SJSA1 (cell line): ENCODE results near the gene ANKRD23. TPM values are rescaled to one million over a fixed set of nuclear protein-coding genes. Genes with fewer than 3 reads are reported as not detected.
A peak's percentile ranks its signal among the peaks of the same experiment; 100 is the strongest.
"Not testable (repeated sequence)": the region's sequence is repeated elsewhere in the genome, so short reads cannot be mapped to it uniquely, and the experiment has no call there.

ENCODE experiments used
- DNase-seq, 2 experiments: peaks; one replicate each; pipeline ENCODE4 v3.0.0-alpha.2; 2015 to 2020; ENCODE audit warnings: low spot score in 2 of 2, low read depth in 1 of 2
- H3K27ac ChIP-seq: fragments of 250-450 bp; sonication (Bioruptor Pico); 2 replicates; pipeline ENCODE4 v1.5.1; 2020; ENCODE audit warnings: mild to moderate bottlenecking, moderate library complexity
- H3K27me3 ChIP-seq: fragments of 250-450 bp; sonication (Bioruptor Pico); replicated peaks from 2 replicates; pipeline ENCODE4 v1.5.1; 2020; ENCODE audit warnings: mild to moderate bottlenecking, moderate library complexity
- H3K36me3 ChIP-seq: fragments of 250-450 bp; sonication (Bioruptor Pico); 2 replicates; pipeline ENCODE4 v1.5.1; 2020; ENCODE audit warnings: mild to moderate bottlenecking
- H3K4me1 ChIP-seq: fragments of 250-450 bp; sonication (Bioruptor Pico); replicated peaks from 2 replicates; pipeline ENCODE4 v1.6.1; 2021; ENCODE audit warnings: mild to moderate bottlenecking
- H3K4me3 ChIP-seq: fragments of 250-450 bp; sonication (Bioruptor Pico); 2 replicates; pipeline ENCODE4 v1.5.1; 2020; ENCODE audit warnings: mild to moderate bottlenecking
- H3K9me3 ChIP-seq: fragments of 250-450 bp; sonication (Bioruptor Pico); replicated peaks from 2 replicates; pipeline ENCODE4 v1.5.1; 2020; ENCODE audit warnings: mild to moderate bottlenecking
- total RNA-seq: library from RNA; depleted of rRNA; stranded (reverse); fragments of >200 nt; shearing (Covaris generic); gene quantifications from 2 replicates; pipeline ENCODE4 v1.2.3, GENCODE V29; 2014; rRNA removed

Gene ANKRD23
- total RNA-seq, result 2.5 and 3.4 TPM in 2 replicates

DNA sequence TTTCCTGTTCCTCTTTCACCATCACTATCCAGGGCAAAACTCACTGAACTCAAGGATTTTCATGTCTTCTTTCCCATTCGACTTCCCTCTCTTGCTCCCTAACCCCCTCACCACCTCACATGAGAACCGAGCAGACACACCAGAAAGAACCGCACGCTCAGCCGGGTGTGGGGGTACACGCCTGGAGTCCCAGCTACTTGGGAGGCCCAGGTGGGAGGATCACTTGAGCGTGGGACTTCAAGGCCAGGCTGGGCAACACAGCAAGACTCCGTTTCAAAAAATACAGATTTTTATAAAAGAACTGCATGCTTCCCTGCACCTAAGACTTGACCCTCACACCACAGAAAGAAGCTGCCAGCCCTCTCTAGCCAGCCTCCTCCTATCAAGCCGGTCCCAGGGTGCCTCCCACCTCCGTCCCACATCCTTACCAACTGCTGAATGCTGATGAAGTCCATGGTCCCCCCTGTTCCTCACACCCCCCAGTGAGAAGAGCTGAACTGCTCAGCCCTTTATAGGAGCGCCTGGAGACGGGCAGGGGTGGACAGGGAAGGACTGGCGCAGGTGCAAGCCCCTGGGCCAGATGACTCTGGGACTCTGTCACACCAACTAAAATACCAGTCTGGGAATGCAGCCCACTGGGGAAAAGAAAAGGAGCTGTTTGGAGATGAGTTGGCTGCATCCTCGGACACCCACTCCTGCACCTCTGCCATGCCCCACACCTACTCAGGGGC, at the start of gene ANKRD23:
Gene ANKRD23, minus strand, starts transcription at position 484 of the 731 bp plus-strand sequence. Its CDS starts 29 bp downstream, at position 455.
- Histone ChIP-seq H3K9me3 (no peaks in the 10 kb centered on the region), H3K27ac (no peak within 1 kb of the TSS), H3K4me1 (no peaks in the 10 kb centered on the region), H3K4me3 (no peak within 1 kb of the TSS), H3K27me3 (no peaks in the 10 kb centered on the region), H3K36me3 (peaks cover 7% of the 10 kb centered on the region)
- no peak for DNase-seq

DNA sequence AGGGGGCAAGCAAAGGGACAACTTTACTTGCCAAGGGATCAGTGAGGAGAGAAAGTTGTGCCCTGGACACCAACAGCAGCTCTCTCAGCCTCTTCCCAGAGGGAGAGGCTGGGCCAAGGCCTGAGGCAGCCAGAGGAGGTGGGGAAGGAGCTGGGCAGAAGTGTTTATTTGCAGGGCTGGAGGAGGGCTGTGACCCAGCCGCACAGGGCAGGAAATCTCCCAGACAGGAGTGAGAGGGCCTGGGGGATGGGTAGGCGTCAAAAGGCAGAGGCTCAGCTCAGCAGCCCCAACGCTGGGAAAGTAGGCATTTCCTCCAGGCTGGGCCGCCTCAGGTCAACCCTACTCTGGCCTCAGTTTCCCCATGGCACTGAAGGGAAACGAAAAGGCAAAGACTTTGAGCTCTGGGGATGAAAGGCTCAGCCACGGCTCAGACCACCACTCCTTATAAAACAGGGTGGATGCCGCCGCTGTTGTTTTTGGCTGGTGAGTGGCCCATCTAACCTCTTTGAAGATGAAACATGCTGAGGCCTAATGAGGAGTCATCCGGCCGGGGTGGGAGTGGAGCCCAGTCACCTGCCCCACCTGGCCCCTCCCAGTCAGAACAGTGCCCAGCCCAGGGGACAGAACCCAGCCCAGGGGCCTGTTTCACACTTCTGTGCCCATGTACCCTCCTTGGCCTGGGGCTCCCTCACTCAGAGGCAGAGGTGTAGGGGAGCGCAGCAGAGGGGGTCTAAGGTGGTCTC, 47.9 kb upstream of the ANKRD23 start:
- no peak overlapping the region for H3K4me3 ChIP-seq
- no peaks in the 10 kb centered on the region for H3K27me3 ChIP-seq
- no peak overlapping the region for H3K27ac ChIP-seq
- H3K4me1 ChIP-seq, result peaks cover 9% of the 10 kb centered on the region
- no peaks in the 10 kb centered on the region for H3K9me3 ChIP-seq
- DNase-seq, result peak in 1 of 2 experiments; percentile 30
- no peaks in the 10 kb centered on the region for H3K36me3 ChIP-seq

DNA sequence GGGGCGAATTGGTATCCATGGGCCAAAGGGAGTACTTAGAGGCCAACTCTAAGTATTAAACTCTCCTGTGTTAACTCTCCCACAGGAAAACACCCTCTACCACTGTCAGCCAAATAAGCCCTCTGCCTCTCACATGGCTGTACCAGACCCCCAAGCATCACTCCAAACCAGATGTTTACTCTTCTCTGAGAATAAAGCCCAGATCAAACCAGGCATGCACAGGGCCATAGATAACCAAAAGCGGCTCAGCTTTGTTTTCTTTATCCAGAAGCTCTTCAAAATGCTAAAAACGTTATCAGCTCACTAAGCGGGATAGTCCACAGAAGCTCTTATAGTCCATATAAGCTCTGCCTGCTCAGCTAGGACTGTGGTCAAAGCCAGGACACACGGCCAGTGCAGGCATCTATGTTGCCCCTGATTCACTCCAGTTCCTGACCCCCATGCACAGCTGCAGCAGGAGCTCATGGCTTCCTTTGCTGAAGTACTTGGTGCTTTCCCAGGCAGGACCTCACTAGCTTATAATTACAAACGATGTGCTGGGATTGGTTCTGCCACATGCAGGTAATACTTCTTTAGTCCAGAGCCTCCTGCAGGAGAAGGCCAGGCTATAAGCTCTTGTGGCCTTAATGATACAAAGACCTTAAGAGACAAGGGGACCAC, 47.0 kb upstream of the ANKRD23 start:
- H3K27ac ChIP-seq, result no peak overlapping the region
- H3K4me3 ChIP-seq, result no peak overlapping the region
- H3K9me3 ChIP-seq, result no peaks in the 10 kb centered on the region
- H3K36me3 ChIP-seq, result no peaks in the 10 kb centered on the region
- H3K27me3 ChIP-seq, result no peaks in the 10 kb centered on the region
- DNase-seq, result no peak
- peaks cover 9% of the 10 kb centered on the region for H3K4me1 ChIP-seq

DNA sequence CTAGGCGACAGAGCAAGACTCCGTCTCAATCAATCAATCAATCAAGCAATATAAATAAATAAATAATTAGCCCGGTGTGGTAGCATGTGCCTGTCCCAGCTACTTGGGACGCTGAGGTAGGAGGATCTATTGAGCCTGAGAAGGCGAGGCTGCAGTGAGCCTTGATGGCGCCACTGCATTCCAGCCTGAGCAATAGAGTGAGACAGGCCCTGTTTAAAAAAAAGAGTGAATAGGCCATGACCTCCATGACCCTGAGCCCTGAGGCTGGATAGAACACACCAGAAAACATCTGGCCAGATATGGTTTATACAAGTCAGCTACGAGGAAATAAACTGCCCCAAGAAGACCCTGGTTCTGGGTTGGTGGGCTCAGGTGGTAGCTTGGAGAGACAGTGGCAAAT, 46.4 kb upstream of the ANKRD23 start:
- no peak overlapping the region for H3K27ac ChIP-seq
- H3K27me3 ChIP-seq, result no peaks in the 10 kb centered on the region
- no peaks in the 10 kb centered on the region for H3K9me3 ChIP-seq
- peaks cover 9% of the 10 kb centered on the region for H3K4me1 ChIP-seq
- no peak for DNase-seq
- no peak overlapping the region for H3K4me3 ChIP-seq
- H3K36me3 ChIP-seq, result no peaks in the 10 kb centered on the region

DNA sequence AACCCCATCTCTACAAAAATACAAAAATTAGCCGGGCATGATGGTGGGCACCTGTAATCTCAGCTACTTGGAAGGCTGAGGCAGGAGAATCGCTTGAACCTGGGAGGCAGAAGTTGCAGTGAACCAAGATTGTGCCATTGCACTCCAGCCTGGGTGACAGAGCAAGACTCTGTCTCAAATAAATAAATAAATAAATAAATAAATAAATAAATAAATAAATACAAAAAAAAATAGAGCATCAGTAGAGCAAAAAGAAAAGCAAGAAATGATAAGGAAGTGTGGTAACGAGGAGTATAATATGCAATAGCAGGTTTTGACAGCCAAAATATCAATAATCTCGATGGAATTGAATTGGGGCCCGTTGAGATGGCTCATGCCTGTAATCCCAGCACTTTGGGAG, 45.7 kb upstream of the ANKRD23 start:
- H3K4me1 ChIP-seq, result not testable (repeated sequence)

DNA sequence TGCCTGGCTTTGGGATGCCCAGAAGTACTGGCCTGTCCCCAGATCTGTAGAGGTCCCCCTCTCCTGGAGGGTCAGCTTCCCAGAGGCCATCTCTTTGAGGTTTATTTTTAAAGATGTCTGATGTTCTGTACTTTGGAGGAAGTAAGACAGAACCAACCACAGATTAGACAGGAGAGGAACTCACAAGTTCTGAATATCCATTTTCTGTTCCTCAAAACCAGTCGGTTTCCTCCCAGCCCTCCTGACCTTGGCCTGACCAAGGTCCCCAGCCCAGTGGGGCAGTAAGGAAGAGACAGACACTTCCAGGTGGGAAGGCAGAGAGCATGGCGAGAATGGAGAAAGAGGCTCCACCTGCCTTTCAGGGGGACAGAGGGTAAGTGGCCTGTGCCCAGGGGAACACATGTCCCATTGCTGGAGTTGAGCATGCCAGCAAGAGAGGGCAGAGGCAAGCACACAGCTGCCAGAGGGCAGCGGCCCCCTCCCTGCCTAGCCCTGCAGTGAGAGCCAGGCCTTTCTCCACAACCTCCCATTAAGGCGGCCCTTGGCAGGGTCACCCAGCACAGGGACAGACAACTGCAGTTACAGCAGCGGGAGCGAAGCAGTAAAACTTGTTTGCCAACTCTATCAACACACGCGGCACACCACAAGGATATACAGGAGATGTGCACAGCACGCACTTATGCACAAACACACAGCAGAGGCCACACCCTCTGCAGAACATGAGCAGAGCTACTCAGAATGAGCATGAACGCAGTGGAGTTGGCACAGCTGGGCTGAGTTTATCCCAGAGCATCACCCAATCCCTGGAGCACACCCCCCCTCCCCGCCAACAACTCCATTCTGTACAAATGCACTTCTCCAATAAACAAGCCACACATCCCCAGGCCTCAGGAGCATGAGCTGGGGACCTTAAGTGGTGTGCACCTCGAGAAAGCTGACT, 44.5 kb upstream of the ANKRD23 start:
- Histone ChIP-seq H3K27me3 (no peaks in the 10 kb centered on the region), H3K9me3 (no peaks in the 10 kb centered on the region), H3K4me3 (no peak overlapping the region), H3K36me3 (no peaks in the 10 kb centered on the region), H3K27ac (no peak overlapping the region), H3K4me1 (peaks cover 9% of the 10 kb centered on the region)
- no peak for DNase-seq

More for the DNA sequence above, 45.7 kb upstream of the ANKRD23 start:
- not testable (repeated sequence) for H3K9me3 ChIP-seq, H3K27ac ChIP-seq, H3K4me3 ChIP-seq, DNase-seq, H3K27me3 ChIP-seq, H3K36me3 ChIP-seq

DNA sequence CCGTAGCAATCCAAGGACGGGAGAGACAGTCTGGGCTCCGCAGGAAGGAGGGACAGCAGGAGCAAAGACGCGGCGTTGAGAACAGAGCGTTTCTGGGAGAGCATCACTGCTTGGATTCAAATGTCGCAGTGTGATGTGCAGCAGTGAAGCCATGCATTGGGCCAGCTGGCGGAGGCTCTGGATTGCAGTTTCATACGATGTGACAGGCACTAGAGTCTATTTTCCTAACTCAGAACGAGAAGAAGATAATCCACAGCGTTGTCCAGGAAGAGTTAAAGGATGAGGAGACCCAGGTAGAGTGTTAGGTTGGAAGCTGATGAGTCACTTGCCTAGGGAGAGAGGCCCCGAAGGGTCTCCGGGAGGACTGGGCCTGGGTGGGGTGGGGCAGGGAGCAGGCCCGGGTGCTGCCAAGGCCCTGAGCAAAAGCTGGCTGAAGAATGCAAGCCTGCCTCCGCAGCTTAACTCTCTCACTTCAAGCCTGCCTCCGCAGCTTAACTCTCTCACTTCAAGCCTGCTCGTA, 43.7 kb upstream of the ANKRD23 start:
- Histone ChIP-seq H3K36me3 (no peaks in the 10 kb centered on the region), H3K27ac (no peak overlapping the region), H3K27me3 (no peaks in the 10 kb centered on the region), H3K4me1 (peaks cover 9% of the 10 kb centered on the region), H3K9me3 (no peaks in the 10 kb centered on the region), H3K4me3 (no peak overlapping the region)
- no peak for DNase-seq

DNA sequence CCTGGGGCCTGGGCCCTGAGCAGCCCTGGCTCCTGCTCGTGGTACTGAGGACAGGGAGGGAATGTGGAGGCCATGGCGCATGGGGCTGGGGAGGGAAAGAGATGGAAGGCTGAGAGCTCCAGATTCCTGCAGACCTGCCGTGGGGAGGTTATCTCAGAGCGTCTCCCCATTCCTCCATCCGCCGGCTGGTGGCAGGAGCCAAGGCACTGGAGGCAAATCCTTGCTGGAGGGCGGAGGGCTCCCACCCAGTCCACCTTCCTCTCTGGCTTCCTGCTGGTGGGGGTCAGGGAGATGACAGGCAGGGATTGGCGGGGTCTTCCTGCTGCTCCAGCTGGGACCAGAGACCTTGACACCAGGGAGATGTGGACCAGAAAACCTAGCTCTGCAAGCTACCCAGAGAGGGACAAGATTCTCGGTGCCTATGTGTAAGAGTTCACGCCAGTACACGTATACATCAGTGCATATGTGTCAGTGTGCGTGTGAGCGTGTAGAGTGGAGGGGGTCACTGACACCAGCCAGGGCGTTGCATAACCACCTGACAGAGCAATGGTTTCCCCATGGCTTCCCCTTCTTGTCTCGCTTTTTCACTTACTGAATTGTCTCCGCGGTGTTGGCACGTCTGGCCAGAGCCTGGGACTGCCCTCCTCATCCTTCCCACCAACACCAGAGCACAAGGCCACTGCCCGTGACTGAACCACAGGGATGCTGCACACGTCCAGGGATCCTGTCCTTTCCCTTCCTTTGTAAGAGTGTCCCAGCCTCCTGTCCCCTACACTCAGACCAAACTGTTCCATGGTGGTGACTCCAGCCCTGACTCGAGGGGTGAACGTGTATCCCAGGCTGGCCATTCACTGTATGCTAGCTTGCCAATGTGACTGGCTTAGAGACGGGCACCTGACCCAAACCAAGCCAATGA, 41.9 kb upstream of the ANKRD23 start:
- no peaks in the 10 kb centered on the region for H3K36me3 ChIP-seq
- no peak for DNase-seq
- no peaks in the 10 kb centered on the region for H3K4me1 ChIP-seq
- H3K9me3 ChIP-seq, result no peaks in the 10 kb centered on the region
- H3K27ac ChIP-seq, result no peak overlapping the region
- H3K4me3 ChIP-seq, result no peak overlapping the region
- H3K27me3 ChIP-seq, result no peaks in the 10 kb centered on the region

DNA sequence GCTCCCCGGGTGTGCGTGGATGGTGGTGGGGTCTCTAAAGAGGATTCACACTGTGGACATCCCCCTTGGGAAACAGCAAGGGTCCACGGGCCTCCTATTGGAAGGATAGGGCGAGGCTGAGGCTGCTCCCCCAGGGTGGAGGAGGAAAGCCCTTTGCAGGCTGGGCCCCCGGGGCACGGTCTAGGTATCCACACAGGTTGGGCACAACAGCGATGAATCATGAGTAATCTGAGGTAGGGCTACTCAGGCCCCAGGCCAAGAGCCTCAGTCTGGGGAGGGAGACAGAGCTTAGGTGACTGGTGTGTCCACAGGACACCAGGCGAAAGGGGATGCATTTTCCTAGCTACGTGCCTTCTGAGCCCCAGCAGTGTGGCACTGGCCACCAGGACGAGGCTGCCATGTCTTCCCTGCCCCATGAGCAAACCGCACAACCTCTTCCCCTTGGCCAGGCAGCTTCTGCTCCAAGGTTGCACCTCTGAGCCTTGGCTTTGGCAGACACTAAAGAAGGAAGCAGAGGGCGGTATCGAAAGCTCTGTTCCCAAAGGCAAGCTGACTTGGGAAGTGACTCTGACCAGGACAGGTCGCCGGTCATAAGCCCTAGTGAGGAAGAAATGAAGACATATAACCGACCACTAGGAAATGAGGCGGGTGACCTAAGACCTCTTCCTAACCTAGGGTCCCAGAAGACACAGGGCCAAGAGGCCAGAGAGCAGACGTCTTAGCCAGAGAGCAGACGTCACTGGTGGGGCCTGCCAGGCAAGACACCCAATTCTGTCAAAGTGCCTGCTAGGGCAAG, 40.7 kb upstream of the ANKRD23 start:
- Histone ChIP-seq H3K36me3 (no peaks in the 10 kb centered on the region), H3K4me3 (no peak overlapping the region), H3K27me3 (no peaks in the 10 kb centered on the region), H3K27ac (no peak overlapping the region), H3K9me3 (no peaks in the 10 kb centered on the region), H3K4me1 (no peaks in the 10 kb centered on the region)
- DNase-seq, result no peak

DNA sequence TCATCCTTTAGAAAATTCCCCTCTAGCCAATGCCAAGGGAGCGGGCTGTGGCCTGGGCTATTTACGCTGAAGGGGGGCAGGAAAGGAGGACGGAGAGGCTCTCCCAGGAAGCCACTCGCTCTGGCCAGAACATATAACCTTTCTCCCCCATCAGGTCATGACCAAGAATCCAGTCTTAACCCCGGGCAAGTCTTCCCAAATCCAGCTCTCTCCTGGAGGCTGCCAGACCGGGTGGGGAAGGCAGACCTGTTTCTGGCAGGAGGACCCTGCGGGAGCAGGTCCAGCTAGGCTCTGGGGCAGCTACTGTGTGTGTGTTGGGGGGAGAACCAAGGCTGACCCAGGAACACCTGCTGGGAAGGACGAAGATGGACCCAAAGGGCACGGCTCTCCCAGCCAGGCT, 39.5 kb upstream of the ANKRD23 start:
- Histone ChIP-seq H3K27me3 (no peaks in the 10 kb centered on the region), H3K27ac (no peak overlapping the region), H3K4me3 (no peak overlapping the region), H3K4me1 (no peaks in the 10 kb centered on the region), H3K9me3 (no peaks in the 10 kb centered on the region), H3K36me3 (no peaks in the 10 kb centered on the region)
- no peak for DNase-seq

DNA sequence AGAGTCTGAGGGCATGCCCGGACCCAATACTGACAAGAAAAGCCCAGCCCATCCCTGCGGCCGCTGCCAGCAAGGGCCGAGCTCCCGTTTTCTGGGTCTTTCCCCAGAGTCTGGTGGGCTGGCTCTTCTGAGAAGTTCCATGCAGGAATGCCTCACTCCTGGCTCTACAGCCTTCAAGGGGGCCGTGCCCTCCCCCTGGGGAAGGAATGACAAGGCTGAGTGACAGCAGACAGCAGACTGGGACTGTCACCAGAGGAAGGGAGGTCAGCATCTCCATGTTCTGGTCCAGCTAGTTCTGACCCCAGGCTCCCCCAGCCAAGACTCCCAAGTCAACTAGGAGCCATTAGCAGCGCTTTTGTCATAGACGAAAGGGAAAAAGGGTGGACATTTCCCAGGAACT, 39.1 kb upstream of the ANKRD23 start:
- Histone ChIP-seq H3K9me3 (no peaks in the 10 kb centered on the region), H3K27me3 (no peaks in the 10 kb centered on the region), H3K4me3 (no peak overlapping the region), H3K36me3 (no peaks in the 10 kb centered on the region), H3K4me1 (no peaks in the 10 kb centered on the region), H3K27ac (no peak overlapping the region)
- DNase-seq, result no peak

DNA sequence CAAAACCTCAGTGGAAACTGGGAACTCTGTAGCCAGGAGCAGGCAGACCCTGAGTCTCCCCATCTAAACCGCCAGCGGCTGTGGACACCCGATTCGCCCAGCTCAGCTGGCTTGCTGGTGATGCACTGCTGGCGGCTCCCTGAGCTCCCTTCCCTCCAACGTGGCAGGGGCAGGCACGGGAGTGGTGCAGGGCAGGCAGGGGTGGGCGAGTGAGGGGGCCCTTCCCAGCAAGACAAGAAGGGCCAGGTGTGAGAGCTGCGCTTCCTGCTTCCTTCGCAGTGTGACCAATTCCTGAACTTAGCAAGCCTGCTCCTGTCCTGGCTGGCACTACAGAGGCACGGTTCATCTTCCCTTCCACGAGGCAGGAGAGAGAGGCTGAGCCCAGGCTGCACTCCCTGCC, 38.4 kb upstream of the ANKRD23 start:
- no peak overlapping the region for H3K4me3 ChIP-seq
- H3K4me1 ChIP-seq, result no peaks in the 10 kb centered on the region
- no peak for DNase-seq
- no peaks in the 10 kb centered on the region for H3K27me3 ChIP-seq
- no peaks in the 10 kb centered on the region for H3K9me3 ChIP-seq
- H3K27ac ChIP-seq, result no peak overlapping the region
- no peaks in the 10 kb centered on the region for H3K36me3 ChIP-seq
